Measurements from ENCODE around the gene UGDH.
"Not testable (repeated sequence)": the region's sequence is repeated elsewhere in the genome, so short reads cannot be mapped to it uniquely, and the experiment has no call there.

Gene UGDH

DNA sequence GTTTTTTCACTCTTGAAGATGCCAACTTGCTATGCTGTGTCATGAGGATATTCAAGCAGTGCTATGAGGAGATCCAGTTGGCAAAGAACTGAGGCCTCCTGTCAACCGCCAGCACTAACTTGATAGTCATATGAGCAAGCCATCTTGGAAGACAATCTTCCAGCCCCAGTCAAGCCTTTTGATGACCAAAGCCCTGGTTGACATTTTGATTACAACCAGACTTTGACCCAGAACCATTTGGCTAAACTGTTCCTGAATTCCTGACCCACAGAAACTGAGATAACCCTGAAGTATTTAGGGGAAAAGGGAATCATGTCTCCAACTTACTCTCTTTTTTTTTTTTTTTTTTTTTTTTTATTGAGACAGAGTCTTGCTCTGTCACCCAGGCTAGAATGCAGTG is 32.9 kb downstream of the UGDH start:
- no peak for DNase-seq

DNA sequence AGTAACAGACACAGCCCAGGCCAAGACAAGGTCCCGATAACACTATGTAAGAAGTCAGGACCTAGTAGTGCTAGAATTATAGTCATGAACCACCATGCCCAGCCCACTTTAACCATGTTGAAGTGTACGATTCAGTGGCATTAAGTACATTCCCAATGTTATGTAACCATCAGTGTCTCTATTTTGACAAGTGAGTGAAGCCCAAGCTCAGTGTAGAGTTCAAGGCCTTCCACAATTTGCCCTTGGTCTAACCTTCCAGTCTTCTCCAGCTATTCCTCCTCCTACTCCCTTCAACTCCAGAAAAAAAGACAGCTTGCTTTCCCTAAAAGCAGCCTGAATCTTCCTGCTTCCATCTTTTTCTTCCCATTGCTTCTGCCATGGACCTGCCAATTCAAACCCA is 36.9 kb downstream of the UGDH start:
- no peak for DNase-seq

DNA sequence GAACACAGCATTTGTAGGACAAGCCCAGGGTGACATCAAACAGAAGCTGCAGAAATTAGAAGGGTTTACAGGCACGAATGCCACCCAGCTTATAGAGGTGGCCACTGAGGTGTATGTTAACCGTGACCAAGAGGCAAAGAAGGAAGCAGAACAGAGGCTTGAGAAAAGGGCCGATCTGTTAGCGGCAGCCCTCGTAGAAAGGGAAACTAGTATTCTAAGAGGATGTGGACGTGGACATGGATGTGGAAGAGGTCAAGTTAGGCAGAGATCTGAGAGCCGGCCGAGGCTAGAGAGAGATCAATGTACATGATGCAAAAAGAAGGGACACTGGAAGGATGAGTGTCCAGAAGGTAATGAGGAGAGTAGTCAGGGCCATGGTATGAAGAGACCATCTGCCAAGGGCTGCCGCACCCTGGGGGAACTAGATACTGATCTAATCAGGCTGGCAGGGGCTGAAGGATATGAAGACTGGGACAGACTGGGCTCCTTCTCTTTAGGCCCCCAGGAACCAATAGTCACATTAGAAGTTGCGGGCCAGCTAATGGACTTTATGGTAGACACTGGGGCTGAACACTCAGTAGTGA is 40.9 kb downstream of the UGDH start:
- no peak for DNase-seq

DNA sequence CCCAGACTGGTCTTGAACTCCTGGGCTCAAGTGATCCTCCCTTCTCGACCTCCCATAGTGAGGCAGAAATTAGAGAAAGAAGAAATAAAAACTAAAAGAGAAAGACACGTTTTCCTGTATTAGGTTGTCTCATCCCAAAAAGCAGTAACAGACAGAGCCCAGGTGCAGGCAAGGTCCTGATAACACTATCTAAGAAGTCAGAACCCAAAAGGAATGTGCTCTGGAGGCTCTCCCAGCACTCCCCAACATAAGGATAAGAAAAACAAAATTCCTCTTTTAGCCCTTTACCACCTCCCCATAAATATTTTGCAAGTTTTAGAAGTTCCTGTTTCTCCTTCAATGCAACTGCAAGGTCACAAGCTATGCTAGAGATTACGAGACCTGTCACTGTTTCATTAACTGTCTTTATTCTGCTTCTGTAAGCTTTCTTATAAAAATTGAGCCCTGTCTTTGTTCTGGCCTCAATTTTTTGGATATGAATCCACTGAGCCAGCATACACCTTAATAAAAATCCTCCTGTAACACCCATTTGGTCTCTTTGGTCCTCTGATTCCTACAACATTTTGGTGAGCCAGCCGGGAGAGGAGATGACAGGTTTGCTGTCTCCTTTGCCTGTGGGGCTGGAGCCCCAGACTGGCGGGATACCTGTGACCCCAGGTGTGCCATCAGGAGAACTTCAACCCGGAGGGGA is 42.5 kb downstream of the UGDH start:
- DNase-seq, result no peak

DNA sequence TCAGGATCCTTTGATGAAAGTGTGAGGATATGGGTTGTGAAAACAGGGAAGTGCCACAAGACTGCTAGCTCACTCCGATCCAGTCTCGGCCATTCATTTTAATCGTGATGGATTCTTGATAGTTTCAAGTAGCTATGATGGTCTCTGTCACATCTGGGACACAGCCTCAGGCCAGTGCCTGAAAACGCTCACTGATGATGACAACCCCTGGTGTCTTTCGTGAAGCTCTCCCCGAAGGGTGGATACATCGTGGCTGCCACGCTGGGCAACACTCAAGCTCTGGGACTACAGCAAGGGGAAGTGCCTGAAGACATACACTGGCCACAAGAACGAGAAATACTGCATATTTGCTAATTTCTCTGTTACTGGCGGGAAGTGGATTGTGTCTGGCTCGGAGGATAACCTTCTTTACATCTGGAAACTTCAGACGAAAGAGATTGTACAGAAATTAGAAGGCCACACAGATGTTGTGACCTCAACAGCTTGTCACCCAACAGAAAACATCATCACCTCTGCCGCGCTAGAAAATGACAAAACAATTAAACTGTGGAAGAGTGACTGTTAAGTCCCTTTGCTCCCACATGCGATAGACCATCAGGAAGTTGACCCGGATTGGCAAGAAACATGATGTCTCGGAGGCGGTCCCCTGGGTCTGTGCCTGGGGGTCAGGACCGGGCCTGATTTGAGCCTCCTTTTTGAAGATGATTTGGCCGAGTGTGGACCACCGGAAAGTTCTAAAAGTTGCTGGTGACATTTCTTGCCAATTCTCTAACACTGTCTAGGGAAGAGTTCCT is 46.1 kb downstream of the UGDH start:
- no peak for DNase-seq

DNA sequence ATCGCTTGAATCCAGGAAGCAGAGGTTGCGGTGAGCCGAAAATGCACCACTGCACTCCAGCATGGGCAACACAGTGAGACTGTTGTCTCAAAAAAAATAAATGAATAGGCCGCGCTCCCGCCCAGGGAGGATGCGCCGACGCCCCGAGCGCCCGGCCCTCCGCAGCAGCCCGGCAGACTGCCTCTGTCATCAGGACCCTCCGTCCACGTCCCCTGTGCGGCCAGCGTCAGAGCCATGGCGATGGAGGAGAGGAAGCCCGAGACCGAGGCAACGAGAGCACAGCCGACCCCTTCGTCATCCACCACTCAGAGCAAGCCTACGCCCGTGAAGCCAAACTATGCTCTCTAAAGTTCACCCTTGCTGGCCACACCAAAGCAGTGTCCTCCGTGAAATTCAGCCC is 47.0 kb downstream of the UGDH start:
- DNase-seq, result no peak

DNA sequence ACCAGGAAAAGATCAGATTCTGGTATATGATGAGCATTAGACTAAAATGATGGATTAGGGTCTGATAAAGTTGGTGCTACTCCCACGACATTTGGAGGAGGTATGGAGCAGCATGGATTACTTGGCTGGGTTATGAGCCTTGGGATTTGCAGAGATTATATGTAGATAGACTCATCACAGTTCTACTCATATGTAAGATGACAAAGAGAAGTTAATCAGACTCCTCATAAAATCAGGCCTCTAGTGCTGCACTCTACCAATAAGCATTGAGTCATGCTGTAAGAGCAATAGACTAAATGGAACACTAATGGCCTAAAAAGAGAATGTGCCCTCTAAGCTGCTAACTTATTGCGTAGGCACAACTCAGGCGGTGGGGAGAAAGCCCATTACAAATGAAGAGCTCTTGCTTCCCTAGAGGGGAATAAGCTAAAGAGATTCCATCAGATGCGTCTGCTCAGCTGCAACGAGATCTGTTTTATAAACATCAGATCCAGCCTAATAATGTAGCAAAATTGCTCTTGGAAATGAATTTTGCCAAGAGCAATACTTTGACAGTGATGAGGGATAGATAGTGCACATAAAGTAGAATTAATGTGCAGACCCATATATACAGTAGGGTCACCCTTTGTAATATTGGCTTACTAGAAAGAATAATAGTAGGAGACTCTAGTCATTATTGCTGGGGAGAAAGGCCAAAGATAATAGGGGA is 50.9 kb downstream of the UGDH start:
- DNase-seq, result no peak

DNA sequence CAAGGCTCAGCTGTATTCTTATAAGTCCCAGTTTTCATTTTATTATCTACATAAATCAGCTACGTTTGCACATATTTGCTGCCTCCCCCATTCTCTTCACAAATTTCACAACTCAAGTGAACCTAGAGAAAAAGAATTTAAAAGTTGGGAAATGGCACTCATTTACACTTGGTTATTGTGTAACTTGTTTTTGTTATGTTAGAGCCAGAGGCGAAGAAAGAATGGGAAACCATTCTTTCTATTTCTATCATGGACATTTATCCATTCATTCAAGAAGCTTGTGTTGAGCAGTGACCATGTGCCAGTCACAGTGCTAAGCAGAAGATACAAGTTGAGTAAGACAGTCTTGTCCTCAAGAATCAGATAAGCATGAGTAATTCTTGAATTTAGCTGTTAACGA is 54.8 kb downstream of the UGDH start:
- no peak for DNase-seq

DNA sequence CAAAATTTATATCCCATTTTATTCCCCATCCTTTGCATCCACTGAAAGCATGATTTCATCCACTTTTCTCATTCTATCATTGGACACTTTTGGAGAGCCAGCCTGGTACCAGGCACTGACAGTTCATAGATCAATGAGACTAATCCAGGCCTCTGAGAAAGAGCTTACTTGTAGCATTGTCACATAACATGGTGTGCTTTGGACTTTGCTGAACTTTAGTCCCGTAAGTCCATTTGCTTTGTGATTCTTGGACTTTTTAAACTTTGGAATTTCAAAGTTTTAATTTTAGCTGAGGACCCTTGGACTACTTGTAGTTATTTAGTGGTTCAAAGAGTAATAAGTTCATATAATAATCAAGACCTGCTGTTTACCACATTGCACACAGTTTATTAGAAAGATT is 56.8 kb downstream of the UGDH start:
- no peak for DNase-seq

DNA sequence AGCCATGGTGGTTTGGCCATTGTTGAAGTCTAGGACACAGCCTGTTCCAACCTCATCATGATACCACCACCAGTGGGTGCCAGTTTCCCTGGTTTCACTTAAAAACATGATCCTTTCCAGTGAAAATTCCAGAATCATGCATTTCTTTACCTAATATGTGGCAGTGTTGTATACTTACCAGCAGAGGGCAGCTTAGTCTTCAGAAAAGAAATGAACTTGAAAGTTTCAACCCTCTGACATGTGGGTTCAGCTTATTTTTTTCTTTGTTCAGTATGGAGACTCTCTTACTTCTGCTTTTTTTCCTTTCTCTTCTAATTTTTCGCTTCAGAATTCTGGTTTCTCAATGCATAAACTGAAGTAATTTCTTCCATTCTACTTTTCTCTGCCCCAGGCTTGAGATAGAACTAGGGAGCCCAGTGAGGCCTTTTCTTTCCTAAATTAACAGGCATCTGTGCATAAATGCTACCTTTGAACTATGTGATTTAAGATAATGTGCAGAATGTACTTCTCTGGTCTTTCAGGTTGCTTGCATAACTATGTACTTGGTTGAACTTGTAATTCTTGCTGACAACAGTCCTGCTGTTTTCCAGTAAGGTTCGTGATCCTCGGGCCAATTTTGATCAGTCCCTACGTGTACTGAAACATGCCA is 57.7 kb downstream of the UGDH start:
- DNase-seq, result peak in 1 of 2 donors; percentile 10

DNA sequence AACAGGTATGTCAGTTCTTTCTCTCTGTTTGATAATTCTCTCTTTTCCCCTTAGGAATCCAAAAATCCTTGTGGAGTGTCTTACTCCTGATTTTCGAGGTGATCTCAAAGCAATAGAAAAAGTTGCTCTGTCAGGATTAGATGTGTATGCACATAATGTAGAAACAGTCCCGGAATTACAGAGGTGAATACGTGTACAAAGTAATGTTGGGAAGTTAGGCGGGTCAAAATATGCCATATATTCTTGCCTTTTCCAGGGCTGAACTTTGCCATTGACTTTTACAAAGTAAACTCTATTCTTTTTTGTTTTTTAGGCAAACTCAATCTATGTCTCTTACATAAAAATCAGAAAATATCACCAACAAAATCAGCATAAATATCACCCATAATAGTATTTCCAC is 59.8 kb downstream of the UGDH start:
- no peak for DNase-seq

DNA sequence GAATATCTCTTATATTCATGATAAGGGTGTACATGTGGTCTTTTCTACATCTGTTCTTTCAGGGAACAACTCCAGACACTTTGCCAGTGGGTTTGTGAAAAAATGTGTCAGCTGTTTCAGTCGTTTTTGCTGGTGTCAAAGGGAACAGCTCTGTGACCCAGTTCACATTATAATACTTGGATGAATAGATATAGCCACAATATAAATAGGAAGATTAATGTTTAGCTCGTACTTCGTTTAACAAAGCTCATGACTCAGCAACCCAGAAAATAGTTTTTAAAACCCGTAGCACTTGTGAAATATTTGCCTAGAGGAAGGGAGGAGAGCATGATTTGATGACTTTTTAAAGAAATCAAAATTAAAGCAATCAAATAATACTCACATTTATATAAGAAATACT is 60.5 kb downstream of the UGDH start:
- no peak for DNase-seq

DNA sequence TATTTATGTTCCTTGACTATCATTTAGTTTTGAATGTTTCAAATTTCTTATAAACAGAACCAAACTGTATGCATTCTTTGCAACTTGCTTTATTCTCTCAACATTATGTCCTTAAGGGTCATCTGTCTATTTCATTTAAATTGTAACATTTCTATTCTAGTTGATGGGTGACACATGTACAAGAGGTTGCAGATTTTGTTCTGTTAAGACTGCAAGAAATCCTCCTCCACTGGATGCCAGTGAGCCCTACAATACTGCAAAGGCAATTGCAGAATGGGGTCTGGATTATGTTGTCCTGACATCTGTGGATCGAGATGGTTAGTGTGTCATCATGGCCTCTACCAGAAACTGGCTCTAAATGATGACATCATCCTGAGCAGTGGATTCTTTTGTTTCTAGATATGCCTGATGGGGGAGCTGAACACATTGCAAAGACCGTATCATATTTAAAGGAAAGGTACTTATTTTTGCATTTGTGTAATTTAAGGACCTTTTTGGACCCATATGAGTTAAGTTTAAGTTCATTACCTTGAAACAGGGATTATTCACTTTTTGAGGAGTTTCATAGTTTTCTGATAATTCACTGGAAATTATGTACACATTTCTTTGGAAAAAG is 62.2 kb downstream of the UGDH start:
- DNase-seq, result no peak

DNA sequence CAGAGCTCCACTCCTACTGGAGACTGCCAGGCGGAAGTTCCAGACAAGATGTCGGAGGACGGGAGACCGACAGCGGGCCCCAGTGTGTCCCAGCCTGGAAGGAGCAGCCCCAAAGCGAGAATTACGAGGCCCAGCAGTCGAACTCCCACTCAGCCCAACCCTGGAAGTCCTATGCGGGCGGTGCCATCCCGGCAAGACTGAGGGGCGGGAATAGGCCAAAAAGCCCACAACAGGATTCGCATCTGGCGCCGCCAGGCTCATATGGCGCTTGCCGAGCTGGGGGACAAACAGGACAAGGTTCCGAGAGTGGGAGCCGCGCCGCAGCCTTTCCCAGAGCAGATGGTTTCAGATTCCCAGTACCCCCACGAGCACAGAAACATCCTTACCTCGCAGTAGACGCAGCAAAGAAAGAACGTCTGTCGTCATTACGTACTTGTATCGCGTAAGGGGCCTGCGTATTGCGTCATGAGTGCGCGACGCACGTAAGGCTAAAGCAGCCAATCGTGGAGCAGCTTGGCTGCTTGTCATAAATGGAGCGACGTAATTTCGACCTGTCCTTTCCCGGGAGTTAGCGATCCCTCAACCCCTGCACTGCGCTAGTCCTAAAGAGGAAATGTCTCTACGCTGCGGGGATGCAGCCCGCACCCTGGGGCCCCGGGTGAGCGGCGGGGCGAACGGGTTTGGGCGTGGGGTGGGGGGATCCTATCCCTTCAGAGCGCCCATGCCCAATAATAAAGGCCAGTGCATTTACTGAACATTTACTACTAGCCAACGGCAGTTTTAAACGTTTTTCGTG is 68.5 kb downstream of the UGDH start, which contains the start of the genes LIAS and RPL9:
Gene LIAS, plus strand, starts transcription at position 552 of the 796 bp plus-strand sequence. Its CDS starts 62 bp downstream, at position 614.
Gene RPL9, minus strand, starts transcription at position 418 of the 796 bp plus-strand sequence. CDS start 483 bp downstream, outside the sequence.
- peak; percentile 90 to 93 for DNase-seq

DNA sequence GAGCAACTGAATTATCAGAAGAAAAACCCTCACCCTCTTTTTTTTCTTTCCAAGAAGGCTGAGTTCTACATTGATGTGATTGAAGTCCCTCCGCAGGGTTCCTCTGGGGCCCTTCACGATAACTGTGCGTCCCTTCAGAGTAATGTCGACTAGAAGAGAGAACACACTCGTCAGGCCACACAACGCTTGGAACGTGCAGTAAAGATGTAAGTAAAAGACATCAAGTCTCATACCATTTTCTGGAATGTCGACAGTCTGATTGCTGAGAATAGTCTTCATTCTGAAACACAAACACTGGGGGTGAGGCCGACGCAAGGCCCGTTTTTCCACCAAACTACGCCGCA is 69.1 kb downstream of the UGDH start:
- DNase-seq, result not testable (repeated sequence)

DNA sequence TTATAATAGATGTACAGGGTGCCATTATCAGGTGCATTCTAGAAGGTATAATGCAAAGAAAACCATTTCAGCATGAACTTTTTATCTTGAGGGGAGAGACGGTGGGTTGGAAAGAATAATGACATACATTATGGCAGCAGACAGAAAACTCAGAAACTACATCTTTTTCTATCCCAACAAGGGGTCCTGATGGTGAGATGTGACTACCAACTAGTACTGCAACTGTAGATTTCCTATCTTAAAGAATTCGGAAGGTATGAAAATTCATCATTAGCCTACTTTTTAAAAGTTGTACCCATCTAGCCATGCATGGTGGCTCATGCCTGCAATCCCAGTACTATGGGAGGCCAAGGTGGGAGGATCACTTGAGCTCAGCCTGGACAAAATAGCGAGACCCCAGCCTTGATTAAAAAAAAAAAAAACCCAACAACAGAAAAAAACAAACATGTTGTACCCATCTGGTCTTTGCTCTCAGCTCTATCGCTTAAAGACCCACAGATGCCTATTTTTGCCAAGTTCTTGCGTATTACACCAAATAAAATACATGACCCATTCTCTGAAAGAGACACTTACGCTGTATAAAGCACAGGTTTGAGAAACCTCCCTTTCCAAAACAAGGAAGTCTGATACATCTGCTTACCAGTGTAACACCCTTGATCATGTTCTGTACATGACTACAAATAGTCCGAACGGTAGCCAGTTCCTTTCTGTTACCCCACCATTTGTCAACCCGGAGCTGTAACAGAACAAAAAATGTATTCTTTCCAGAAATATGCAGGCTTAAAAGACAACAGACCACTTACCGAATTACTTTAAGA is 70.1 kb downstream of the UGDH start:
- no peak for DNase-seq

DNA sequence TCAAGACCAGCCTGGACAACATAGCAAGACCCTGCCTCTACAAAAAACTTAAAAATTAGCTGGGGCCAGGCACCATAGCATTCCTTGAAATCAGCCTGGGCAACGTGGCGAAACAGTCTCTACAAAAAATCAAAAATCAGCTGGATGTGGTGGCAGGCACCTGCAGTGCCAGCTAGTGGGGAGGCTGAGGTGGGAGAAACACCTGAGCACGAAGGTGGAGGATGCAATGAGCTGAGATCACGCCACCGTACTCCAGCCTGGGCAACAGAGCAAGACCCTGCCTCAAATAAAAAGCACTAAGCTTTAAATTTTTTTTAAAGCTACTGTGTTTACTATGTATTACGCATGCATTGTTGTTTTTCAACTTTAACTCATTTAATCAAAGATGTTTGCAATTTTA is 71.8 kb downstream of the UGDH start:
- no peak for DNase-seq

DNA sequence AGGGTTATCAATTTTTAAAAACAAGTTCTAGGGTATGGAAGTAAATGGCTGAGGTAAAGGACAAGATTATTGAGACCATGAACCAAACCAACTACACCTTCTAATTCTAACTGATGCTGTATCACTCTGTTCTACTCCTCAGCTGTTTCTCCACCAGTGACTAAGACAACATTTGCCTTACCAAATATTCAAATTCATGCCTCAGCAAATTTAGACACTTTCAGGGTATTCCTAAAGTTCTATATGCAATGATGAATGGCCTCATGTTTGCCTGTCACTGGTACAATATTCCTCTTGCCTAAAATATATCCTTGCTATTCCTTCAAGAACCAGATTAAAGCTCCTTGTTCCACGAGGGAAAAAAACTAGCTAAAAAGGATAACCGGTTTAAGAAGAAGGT is 73.5 kb downstream of the UGDH start:
- DNase-seq, result no peak

DNA sequence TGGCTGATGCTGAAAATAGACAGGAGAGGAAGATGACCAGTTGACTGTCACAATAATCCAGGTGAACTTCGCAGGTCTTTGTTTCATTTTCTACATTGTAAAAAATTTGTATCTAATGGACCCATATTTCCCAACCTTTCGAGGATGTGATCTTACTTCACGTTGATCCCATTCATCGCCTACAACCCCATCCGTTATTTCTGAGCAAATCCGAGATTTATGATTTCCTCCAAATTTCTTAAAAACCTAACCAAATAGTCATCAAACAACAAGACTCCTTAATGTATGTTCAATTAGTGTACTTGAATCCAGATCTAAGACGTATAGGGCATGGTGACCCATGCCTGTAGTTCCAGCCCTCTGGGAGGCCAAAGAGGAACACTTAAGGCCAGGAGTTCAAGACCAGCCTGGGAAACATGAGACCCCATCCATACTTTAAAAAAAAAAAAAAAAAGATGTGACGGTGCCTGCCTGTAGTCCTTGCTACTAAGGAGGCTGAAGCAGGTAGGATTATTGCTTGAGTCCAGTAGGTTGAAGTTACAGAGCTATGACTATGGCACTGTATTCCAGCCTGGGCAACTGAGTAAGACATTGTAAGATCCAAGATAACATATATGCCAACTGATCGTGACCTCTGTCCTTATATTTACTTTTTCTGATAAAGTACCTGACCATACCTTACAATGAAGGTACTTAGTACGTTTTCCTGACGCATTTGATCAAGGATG is 74.2 kb downstream of the UGDH start:
- no peak for DNase-seq

Measured in activated CD4-positive, alpha-beta T cell treated with anti-CD3 and anti-CD28 coated beads for 4 hours (primary cell).